Left forelimb (tissue), 1 donor: ENCODE measurements around the gene JOSD1.

Experiments
- DNase-seq: peaks from one replicate; pipeline ENCODE4 v3.0.0-alpha.2; 2018; ENCODE audit warnings: low spot score

JOSD1 gene

DNA sequence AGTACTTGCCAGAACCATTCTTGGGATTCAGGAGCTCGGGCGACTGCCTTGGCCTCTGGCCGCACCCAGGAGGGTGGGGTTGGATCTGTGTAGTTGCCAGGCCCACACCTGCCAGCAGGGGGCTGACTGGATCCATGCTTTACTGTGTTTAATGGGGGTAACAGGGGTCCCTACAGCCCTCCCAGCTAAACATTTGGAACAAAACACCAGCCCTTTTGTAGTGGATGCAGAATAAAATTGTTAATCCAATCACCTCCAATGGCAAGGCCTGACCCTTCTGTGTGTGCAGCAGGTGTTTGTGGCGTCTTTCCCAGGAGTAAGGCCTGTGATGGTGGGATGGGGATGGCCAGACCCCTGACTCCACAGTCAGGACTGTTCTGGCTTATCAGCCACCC is 32.6 kb upstream of the JOSD1 start:
- DNase-seq, result no peak

DNA sequence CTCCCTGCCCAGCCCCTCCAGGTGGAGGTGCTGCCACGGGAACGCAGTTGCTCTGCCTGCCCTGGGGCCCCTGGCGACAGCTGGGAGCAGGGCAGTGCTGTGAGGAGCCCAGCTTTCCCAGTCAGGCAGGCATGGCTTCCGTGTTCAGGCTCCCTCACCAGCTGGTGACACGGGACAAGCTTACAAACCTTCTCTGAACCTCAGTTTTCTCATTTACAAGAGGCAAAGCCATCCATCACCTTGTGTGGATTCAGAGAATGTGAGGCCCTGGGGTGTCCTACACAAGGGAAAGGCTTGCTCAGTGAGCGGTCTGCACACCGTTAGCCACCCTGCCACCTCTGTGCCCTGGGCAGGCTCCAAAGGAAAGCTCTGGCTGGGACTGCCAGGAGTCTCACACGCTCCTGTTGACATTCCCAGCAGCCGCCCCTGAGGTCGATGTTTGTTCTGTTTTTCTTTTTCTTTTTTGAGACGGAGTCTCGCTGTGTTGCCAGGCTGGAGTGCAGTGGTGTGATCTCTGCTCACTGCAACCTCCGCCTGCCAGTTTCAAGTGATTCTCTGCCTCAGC is 31.6 kb upstream of the JOSD1 start:
- no peak for DNase-seq

- no peak for DNase-seq
Measured at GRCh38 chr22:38731703-38732161, 31.0 kb upstream of the JOSD1 start.

GRCh38 chr22:38730411-38730871 is 29.7 kb upstream of the JOSD1 start:
- no peak for DNase-seq

DNA sequence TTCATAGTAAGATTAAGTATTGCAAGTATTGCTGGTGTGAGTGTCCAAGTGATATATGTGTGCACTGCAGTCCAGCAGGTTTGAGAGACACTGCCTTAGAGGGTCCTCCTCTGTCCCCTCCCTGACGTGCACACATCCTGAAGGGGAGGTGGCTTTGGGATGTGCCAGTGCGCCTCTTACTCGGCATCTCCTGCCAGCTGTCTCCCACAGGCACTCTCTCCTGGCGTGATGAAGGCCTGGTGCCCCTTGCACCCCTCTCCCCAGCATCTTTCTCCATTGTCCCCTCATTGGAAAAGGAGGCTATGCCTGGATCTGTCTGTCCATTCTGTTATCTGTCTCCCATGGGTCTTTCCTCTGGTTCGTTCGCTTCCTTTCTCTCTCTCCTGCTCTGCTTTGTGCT is 29.2 kb upstream of the JOSD1 start:
- no peak for DNase-seq

DNA sequence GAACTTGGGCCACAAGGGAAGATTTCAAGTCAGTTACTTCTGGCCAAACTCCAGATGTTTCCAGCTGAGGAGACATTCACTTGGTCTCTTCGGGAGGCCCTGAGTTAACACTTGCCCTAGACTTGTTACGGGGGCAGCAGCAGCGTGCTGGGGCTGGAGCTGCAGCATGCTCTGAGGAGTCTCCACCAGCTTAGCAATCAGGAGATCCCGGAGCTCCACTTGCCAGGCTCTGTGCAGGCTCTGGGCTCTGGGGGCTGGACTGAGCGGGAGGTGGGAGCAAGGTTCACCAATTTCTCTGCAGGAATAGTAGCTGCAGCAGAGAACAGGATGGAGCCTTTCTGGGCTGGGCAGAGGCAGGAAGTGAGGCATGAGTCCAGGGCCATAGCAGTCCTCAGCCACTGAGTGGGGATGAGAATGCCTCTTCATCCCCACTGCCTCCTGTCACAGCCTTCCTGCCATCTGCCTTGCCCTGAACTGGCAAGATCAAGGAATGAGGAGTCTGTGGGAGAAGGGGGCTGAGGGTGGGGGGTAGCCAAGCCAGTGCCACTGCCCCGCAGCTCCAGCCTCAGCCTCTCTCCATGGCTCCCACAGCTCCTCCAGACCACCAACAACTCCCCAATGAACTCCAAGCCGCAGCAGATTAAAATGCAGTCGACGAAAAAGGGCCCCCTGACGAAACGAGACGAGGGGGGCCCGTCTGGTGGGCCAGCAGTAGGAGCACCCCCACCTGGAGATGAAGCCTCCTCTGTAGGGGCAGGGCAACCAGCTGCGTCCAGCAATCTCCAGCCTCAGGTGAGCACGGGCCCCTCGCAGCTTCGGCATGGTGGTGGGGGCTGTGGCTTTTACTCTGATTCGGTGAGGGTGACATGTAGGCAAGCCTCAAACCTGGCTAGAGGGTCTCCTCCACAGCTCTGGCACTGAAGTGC is 28.4 kb upstream of the JOSD1 start:
- DNase-seq, result no peak

GRCh38 chr22:38727530-38728451 is 27.0 kb upstream of the JOSD1 start:
- DNase-seq, result no peak

DNA sequence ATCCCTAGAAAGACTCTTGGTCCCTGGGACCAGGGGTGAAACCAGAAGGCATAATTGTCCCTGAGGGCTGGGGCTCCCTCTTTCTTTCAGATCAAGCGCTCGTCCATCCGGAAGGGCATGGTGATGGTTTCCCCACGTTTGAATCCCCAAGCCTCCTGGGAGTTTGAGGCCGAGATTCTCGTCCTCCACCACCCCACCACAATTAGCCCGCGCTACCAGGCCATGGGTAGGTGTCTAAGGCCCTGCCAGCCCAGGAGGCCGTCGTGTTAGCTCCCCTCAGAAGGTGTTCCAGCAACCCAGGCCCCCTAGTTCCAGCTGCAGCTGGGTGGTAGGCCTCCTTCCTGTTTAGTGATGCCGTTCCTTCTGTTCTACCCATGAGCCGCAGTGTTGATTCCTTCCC is 26.4 kb upstream of the JOSD1 start:
- no peak for DNase-seq

DNA sequence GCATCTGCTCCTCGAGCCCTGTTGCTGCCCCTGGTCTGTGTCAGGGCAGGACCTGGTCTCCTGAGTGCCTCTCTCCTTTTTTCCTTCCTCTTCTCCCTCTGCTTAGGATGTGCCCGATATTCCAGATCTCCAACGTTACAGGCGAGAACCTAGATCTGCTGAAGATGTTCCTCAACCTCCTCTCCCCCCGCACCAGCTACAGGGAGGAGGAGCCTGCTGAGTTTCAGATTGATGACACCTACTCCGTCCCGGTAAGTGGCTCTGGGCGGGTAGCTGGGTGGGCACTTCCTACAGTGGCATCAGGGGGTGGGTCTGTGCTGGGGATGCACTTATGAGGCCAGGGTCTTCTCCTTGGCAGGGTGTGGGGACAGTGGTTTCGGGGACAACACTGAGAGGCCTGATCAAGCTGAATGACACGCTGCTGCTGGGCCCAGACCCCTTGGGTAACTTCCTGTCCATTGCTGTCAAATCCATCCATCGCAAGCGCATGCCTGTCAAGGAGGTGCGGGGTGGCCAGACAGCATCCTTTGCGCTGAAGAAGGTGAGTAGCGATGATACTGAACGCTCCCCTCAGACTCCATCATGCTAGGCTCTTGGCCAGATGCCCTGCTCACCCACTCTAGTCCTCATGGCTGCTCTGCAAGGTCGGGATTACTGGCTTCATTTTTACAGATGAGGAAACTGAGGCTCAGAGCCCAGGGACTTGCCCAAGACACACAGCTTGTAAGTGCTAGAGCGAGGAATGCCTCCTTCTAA is 25.3 kb upstream of the JOSD1 start:
- no peak for DNase-seq

GRCh38 chr22:38724926-38725571 is 24.3 kb upstream of the JOSD1 start:
- DNase-seq, result no peak

- DNase-seq, result no peak
Measured at GRCh38 chr22:38724176-38724575, 23.4 kb upstream of the JOSD1 start.

- no peak for DNase-seq
Measured at GRCh38 chr22:38721551-38721950, 20.8 kb upstream of the JOSD1 start.

GRCh38 chr22:38720350-38720749 is 19.6 kb upstream of the JOSD1 start:
- no peak for DNase-seq

DNA sequence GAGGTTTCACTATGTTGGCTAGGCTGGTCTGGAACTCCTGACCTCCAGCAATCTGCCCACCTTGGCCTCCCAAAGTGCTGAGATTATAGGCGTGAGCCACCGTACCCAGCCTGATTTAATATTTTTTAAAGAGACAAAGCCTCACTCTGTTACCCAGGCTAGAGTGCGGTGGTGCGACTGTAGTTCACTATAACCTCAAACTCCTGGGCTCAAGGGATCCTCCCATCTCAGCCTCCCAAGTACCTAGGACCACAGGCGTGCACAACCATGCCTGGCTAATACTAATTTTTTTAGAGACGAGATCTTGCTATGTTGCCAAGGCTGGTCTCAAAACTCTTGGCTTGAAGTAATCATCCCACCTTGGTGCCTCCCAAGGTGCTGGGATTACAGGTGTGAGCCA is 18.5 kb upstream of the JOSD1 start:
- no peak for DNase-seq

GRCh38 chr22:38718414-38718813 is 17.7 kb upstream of the JOSD1 start:
- no peak for DNase-seq

- DNase-seq, result no peak
Measured at GRCh38 chr22:38717244-38717643, 16.5 kb upstream of the JOSD1 start.

DNA sequence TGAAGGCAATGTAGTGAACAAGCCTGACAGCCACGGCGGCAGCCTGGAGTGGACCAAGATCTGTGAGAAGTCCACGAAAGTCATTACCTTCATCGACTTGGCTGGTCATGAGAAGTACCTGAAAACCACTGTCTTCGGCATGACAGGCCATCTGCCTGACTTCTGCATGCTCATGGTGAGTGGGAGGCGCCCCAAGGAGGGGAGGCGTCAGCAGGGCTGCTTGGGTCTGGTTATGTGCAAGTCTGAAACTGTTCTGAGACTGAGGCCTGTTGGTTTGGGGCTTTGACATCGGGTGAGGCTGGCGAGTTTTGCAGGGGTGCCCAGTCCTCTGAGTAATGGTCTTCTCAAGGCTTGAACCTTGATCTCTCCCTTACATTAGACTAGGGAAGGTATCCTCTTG is 16.1 kb upstream of the JOSD1 start:
- DNase-seq, result no peak

GRCh38 chr22:38716271-38716670 is 15.5 kb upstream of the JOSD1 start:
- no peak for DNase-seq

GRCh38 chr22:38715852-38716251 is 15.1 kb upstream of the JOSD1 start:
- DNase-seq, result no peak

DNA sequence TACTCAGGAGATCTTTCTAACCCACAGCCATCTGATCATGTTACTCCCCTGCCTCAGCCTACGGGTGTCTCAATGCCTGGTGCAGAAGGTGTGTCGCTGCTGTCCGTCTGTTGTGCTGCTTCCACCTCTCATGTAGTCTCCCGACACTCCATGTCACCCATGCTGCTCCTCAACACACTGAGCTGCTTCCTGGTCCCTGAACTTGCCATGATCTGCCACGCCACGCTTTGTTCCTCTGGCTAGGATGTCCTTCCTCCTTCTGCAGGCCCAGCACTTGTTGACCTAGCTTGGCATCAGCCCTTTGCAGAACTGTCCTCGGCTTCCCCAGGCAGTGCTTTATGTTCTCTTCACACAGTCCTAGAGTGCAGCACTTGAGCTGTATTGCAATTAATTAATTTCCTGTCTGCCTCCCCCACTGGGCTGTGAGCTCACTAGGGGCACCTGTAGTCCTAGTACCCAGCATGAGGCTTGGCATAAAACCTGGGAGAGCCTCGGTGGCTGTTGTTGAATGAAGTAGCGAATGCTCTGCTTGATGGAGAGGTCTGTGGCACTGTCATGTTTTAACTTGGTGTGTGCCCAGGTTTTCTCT is 14.5 kb upstream of the JOSD1 start:
- no peak for DNase-seq

GRCh38 chr22:38713921-38714320 is 13.2 kb upstream of the JOSD1 start:
- no peak for DNase-seq
